K562 (cell line): ENCODE data around the gene LRMDA. TPM values are rescaled to one million over a fixed set of nuclear protein-coding genes. Genes with fewer than 3 reads are reported as not detected.

Experiments used
- ATAC-seq: fragments of 200-7000 bp; cut with Tn5 transposase; 3 replicates; pipeline ENCODE4 v1.9.1; 2020; ENCODE audit warnings: moderate library complexity
- BruUV-seq: library from RNA; stranded (reverse); fragments of 400-500 nt; replicated peaks from 2 replicates; lab custom pipeline; 2021; lab: Mats Ljungman, UMichigan
- CTCF ChIA-PET: fragments of 300-600 bp; formaldehyde crosslinking; extraction: SDS; loops from one replicate; lab custom pipeline; 2021; ENCODE audit warnings: low intra/inter-chr PET ratio; lab: Yijun Ruan, JAX
- POLR2A ChIA-PET: fragments of 300-600, 350-650 bp; sonication (Branson Sonifier 250); formaldehyde crosslinking; extraction: SDS; loops from one replicate; lab custom pipeline; 2021; ENCODE audit warnings: antibody characterized with exemption, inconsistent platforms; lab: Yijun Ruan, JAX
- DNase-seq, 4 experiments: peaks; one replicate each; pipeline versions ENCODE4 v3.0.0 to v3.0.0-alpha.2; 2011 to 2018; ENCODE audit warnings: low spot score in 3 of 4, mixed read lengths in 3 of 4; ENCODE audit errors: extremely low read depth in 1 of 4
- FAIRE-seq: peaks from 2 replicates; lab custom pipeline; 2011; peaks lifted over from hg19 to GRCh38; lab: Jason Lieb, UNC
- H2AFZ ChIP-seq: 2 replicates; pipeline ENCODE4 v1.6.0; 2011; ENCODE audit warnings: low read depth, low read length, control low read depth, inconsistent platforms
- H3K27ac ChIP-seq: fragments of 200-600 bp; 3 replicates; pipeline ENCODE4 v1.8.0; 2011; ENCODE audit warnings: low read depth, mild to moderate bottlenecking, control low read depth, inconsistent platforms, low read length, moderate library complexity, mixed read lengths; ENCODE audit errors: extremely low read depth
- H3K27me3 ChIP-seq, 2 experiments: fragments of 300-600 bp in 1 of 2; 2 replicates in 1 of 2; 3 replicates in 1 of 2; pipeline versions ENCODE4 v1.6.0 to v1.8.0; 2011; ENCODE audit warnings: inconsistent platforms in 2 of 2, low read length in 2 of 2, mild to moderate bottlenecking in 1 of 2, mixed read lengths in 1 of 2, moderate library complexity in 1 of 2; ENCODE audit not compliant: control insufficient read depth in 2 of 2, insufficient read depth in 2 of 2
- H3K36me3 ChIP-seq: fragments of 300-600 bp; 3 replicates; pipeline ENCODE4 v1.8.0; 2011; ENCODE audit warnings: mild to moderate bottlenecking, low read length, inconsistent platforms; ENCODE audit not compliant: control insufficient read depth, insufficient read depth
- H3K4me1 ChIP-seq, 2 experiments: fragments of 200-600 bp in 1 of 2; replicated peaks in 1 of 2; 2 replicates in 1 of 2; 3 replicates in 1 of 2; pipeline versions ENCODE4 v1.5.1 to v1.8.0; 2011; ENCODE audit warnings: inconsistent platforms in 2 of 2, low read length in 2 of 2, mild to moderate bottlenecking in 1 of 2, mixed read lengths in 1 of 2, moderate library complexity in 1 of 2; ENCODE audit not compliant: control insufficient read depth in 2 of 2, insufficient read depth in 2 of 2
- H3K4me2 ChIP-seq: 2 replicates; pipeline ENCODE4 v1.6.1; 2011; ENCODE audit warnings: low read length, control low read depth, inconsistent platforms, mixed read lengths; ENCODE audit not compliant: insufficient read depth
- H3K4me3 ChIP-seq: fragments of 200-600 bp; sonication (generic), shearing (Covaris generic); 2 replicates; pipeline ENCODE4 v1.5.1; 2016; ENCODE audit warnings: control low read depth, inconsistent platforms
- H3K79me2 ChIP-seq: fragments of 200-600 bp; 3 replicates; pipeline ENCODE4 v1.8.0; 2011; ENCODE audit warnings: low read length, inconsistent platforms; ENCODE audit not compliant: control insufficient read depth, insufficient read depth
- H3K9ac ChIP-seq, 2 experiments: 2 replicates each; pipeline versions ENCODE4 v1.6.0 to v1.6.1; 2011; ENCODE audit warnings: low read depth in 2 of 2, low read length in 2 of 2, control low read depth in 1 of 2, inconsistent platforms in 1 of 2, mild to moderate bottlenecking in 1 of 2, mixed read lengths in 1 of 2; ENCODE audit not compliant: insufficient read depth in 1 of 2
- H3K9me1 ChIP-seq: one replicate; pipeline ENCODE4 v1.6.0; 2011; ENCODE audit warnings: inconsistent platforms, mild to moderate bottlenecking, low read length, moderate library complexity; ENCODE audit not compliant: control insufficient read depth, insufficient read depth
- H3K9me3 ChIP-seq: replicated peaks from 2 replicates; pipeline ENCODE4 v1.5.1; 2011; ENCODE audit warnings: low read depth, low read length, inconsistent platforms; ENCODE audit not compliant: control insufficient read depth, insufficient read depth
- H4K20me1 ChIP-seq: replicated peaks from 2 replicates; pipeline ENCODE4 v1.6.1; 2011; ENCODE audit warnings: low read length, inconsistent platforms, mixed read lengths; ENCODE audit not compliant: control insufficient read depth, insufficient read depth
- CEBPG ChIP-seq, 3 experiments: fragments of 200-800 bp in 1 of 3; sonication (Bioruptor generic) in 1 of 3; sonication (generic) in 1 of 3; formaldehyde crosslinking in 1 of 3; IDR thresholded peaks in 2 of 3; conservative IDR thresholded peaks in 1 of 3; 2 replicates each; pipeline versions ENCODE4 v1.6.1 to v1.8.0; 2016 to 2022; ENCODE audit warnings: missing compliant biosample characterization in 2 of 3, missing genetic modification characterization in 2 of 3, mild to moderate bottlenecking in 1 of 3, missing genetic modification reagents in 1 of 3
- DNMT1 ChIP-seq: fragments of 450-650 bp; IDR thresholded peaks from 2 replicates; pipeline ENCODE4 v1.6.1; 2016; ENCODE audit warnings: antibody characterized with exemption, mild to moderate bottlenecking
- HNRNPK ChIP-seq: fragments of 200-400 bp; formaldehyde crosslinking; IDR thresholded peaks from one replicate; pipeline ENCODE4 v1.6.1; 2018; ENCODE audit warnings: mild to moderate bottlenecking, low read depth, low read length; ENCODE audit not compliant: poor library complexity, severe bottlenecking
- PCBP1 ChIP-seq: fragments of 200-400 bp; formaldehyde crosslinking; IDR thresholded peaks from 2 replicates; pipeline ENCODE4 v1.6.1; 2018; ENCODE audit warnings: mild to moderate bottlenecking, low read depth, low read length; ENCODE audit not compliant: poor library complexity, severe bottlenecking
- PCBP2 ChIP-seq: fragments of 200-400 bp; formaldehyde crosslinking; IDR thresholded peaks from 2 replicates; pipeline ENCODE4 v1.6.1; 2018; ENCODE audit warnings: low read length, low read depth, mild to moderate bottlenecking, moderate library complexity; ENCODE audit not compliant: poor library complexity, severe bottlenecking
- ZNF224 ChIP-seq: sonication (generic); formaldehyde crosslinking; IDR thresholded peaks from 2 replicates; pipeline ENCODE4 v1.8.0; 2022; ENCODE audit warnings: mild to moderate bottlenecking, missing genetic modification reagents
- ZNF431 ChIP-seq: sonication (generic); formaldehyde crosslinking; IDR thresholded peaks from 2 replicates; pipeline ENCODE4 v1.8.0; 2022; ENCODE audit warnings: mild to moderate bottlenecking, missing genetic modification reagents
- WGBS: fragments of 100-300 bp; shearing (Covaris generic); methylation state at CpG from one replicate; pipeline ENCODE4 v1.1.6; 2016; ENCODE audit warnings: low coverage, mixed read lengths; ENCODE audit not compliant: insufficient coverage; ENCODE audit errors: missing lambda C conversion rate; 5-methylcytosine and 5-hydroxymethylcytosine counted together
- in situ Hi-C: fragments of 300-500 bp; cut with MboI; formaldehyde crosslinking; loops from 4 replicates; pipeline ENCODE4 v1.15.0; 2018; ENCODE audit warnings: inconsistent platforms, mixed read lengths
- intact Hi-C: fragments of 100-400 bp; cut with micrococcal nuclease; formaldehyde crosslinking; loops from 2 replicates; pipeline ENCODE4 v1.14.2; 2022
- polyA plus RNA-seq, 8 experiments: library from polyadenylated mRNA; depleted of rRNA in 4 of 8; stranded (reverse) in 5 of 8; unstranded in 3 of 8; fragments of >200 nt; fragmentation: Nextera tagmentation in 2 of 8; fragmentation: Illumina TruSeq in 1 of 8; extraction: Ambion mirVana in 2 of 8; extraction: Trizol in 1 of 8; gene quantifications; 2 replicates each; pipeline versions ENCODE4 v1.2.1 to v1.2.3, GENCODE V29; 2011 to 2014; ENCODE audit warnings: inconsistent platforms in 1 of 8, missing spikeins in 1 of 8
- total RNA-seq, 7 experiments: library from RNA; depleted of rRNA in 6 of 7; stranded (reverse); fragments of >200 nt in 6 of 7; fragmentation: Illumina TruSeq in 2 of 7; extraction: Trizol in 2 of 7; gene quantifications; 2 replicates each; pipeline versions ENCODE4 v1.2.1 to v1.2.3, GENCODE V29; 2011 to 2021; ENCODE audit warnings: low replicate concordance in 1 of 7
- TF ChIP-seq, protein P1 (sequence below): fragments of 250-450 bp; sonication (Bioruptor Pico); IDR thresholded peaks from 2 replicates; pipeline ENCODE4 v1.8.0; 2021; ENCODE audit warnings: moderate library complexity, mild to moderate bottlenecking, inconsistent platforms
- TF ChIP-seq, protein P2 (sequence below), 2 experiments: fragments of 450-650 bp in 1 of 2; sonication (generic) in 1 of 2; formaldehyde crosslinking in 1 of 2; IDR thresholded peaks in 1 of 2; conservative IDR thresholded peaks in 1 of 2; 2 replicates each; pipeline versions ENCODE4 v1.6.1 to v1.8.1; 2016 to 2023; ENCODE audit warnings: mild to moderate bottlenecking in 2 of 2, moderate library complexity in 2 of 2, inconsistent platforms in 1 of 2, missing genetic modification reagents in 1 of 2

LRMDA gene
- total and polyA plus RNA-seq, 9 of the 15 experiments (the other 6 are each of a cell fraction or from before 2014, with no cell fraction given), result 0.25 TPM; not detected in 8

DNA sequence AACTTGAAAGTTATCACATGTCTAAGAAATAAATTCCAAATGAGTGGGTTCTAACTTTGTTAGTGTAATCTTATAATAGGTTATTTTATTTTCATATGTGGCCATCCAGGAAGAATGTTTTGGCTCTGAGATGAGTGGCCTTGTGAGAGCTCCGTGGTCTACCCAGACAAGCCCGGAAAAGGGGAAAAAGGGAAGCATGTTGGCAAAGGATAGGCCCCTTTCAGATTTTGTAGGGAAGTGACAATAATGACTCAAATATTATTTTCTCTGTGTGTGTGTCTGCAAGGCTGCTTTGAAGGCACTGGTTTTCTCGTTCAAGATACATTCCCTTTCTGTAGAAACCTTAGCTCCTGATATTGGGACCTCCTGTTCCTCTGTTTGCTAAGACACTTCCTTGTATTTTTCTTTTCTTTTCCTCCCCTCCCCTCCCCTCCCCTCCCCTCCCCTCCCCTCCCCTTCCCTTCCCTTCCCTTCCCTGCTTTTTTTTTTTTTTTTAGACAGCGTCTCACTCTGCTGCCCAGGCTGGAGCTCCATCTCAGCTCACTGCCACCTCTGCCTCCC lies 240.8 kb downstream of the LRMDA start:
- Histone ChIP-seq H3K36me3 (no peaks in the 10 kb centered on the region), H3K27me3 (no peaks in the 10 kb centered on the region), H3K9ac (no peak overlapping the region), H4K20me1 (no peaks in the 10 kb centered on the region), H3K9me3 (no peaks in the 10 kb centered on the region), H2AFZ (no peak overlapping the region), H3K4me3 (no peak overlapping the region), H3K4me2 (no peak overlapping the region), H3K9me1 (no peaks in the 10 kb centered on the region), H3K79me2 (no peaks in the 10 kb centered on the region), H3K4me1 (no peaks in the 10 kb centered on the region), H3K27ac (no peak overlapping the region)
- POLR2A ChIA-PET, result interaction anchor here (0.6 kb wide), 1 partner anchor 12 kb away, joined by 3 read pairs; no protein-coding TSS in a partner anchor
- 0% methylated on average over 3 of the region's 4 CpGs for WGBS
- CTCF ChIA-PET, result no interaction called here
- in situ Hi-C loops (no loop called here), intact Hi-C loops (no loop called here)
- FAIRE-seq (no peak), ATAC-seq (no peak), DNase-seq (no peak)
- TF ChIP-seq, protein P1, sequence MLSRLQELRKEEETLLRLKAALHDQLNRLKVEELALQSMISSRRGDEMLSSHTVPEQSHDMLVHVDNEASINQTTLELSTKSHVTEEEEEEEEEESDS (CRISPR knock-in tag), result no peak
- TF ChIP-seq PCBP2 (peak; percentile 84), HNRNPK (peak; percentile 96), PCBP1 (peak; percentile 76), ZNF431 (CRISPR knock-in tag) (no peak)
- BruUV-seq, result no TSS peak

DNA sequence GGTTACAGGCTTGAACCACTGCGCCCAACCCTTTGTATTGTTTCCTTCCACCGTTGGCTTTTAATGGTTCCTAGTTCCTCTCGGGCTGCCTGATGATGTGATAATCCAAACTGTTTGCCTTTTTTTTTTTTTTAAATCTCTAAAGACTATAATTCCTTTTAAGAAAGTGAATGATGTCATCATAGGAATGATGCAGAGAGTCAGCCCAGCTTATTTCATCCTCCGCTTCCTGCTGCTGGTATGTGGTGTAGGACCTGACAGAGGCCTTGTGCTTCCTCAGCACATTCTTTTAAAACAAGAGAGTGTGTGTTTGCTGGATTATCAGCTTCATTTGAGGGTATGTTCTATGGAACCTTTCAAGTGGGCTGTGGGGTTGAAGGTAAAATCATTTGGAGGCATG lies 241.4 kb downstream of the LRMDA start:
- H2AFZ ChIP-seq, result no peak overlapping the region
- H3K4me3 ChIP-seq, result no peak overlapping the region
- H3K27me3 ChIP-seq, result no peaks in the 10 kb centered on the region
- no peak for DNase-seq
- BruUV-seq, result no TSS peak
- TF ChIP-seq DNMT1, result no peak
- TF ChIP-seq, protein P2, sequence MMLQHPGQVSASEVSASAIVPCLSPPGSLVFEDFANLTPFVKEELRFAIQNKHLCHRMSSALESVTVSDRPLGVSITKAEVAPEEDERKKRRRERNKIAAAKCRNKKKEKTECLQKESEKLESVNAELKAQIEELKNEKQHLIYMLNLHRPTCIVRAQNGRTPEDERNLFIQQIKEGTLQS (IDR thresholded peaks at IDR 0.05), result peak; percentile 51
- TF ChIP-seq, protein P2 (CRISPR knock-in tag; conservative IDR thresholded peaks at IDR 0.05), result no peak
- no peak for TF ChIP-seq ZNF224
- TF ChIP-seq CEBPG (CRISPR knock-in tag; IDR thresholded peaks at IDR 0.05), result no peak
- 0 out of 4 replicates have a peak, but pooled peaks of 1 of the 2 experiments have one; percentile 24 for TF ChIP-seq CEBPG (tag; conservative IDR thresholded peaks at IDR 0.05 in 1 of 2, IDR thresholded peaks at IDR 0.05 in 1 of 2)
- TF ChIP-seq, all 486 proteins: peak for 2
- ATAC-seq (no peak), FAIRE-seq (no peak)
- CTCF ChIA-PET, result no interaction called here
- Histone ChIP-seq H3K79me2 (no peaks in the 10 kb centered on the region), H3K9me1 (no peaks in the 10 kb centered on the region), H3K36me3 (no peaks in the 10 kb centered on the region), H3K27ac (no peak overlapping the region), H4K20me1 (no peaks in the 10 kb centered on the region), H3K9ac (no peak overlapping the region), H3K4me1 (no peaks in the 10 kb centered on the region), H3K9me3 (no peaks in the 10 kb centered on the region), H3K4me2 (no peak overlapping the region)
- POLR2A ChIA-PET, result no interaction called here
- 0% methylated on average over 4 of the region's 4 CpGs for WGBS
- intact Hi-C loops (no loop called here), in situ Hi-C loops (no loop called here)
